Ecto neural progenitor cell (in vitro differentiated cells): ENCODE measurements around the gene STX16.
"Not testable (repeated sequence)": the region's sequence is repeated elsewhere in the genome, so short reads cannot be mapped to it uniquely, and the experiment has no call there.

Experiments
- DNase-seq: peaks from one replicate; pipeline ENCODE4 v3.0.0-alpha.2; 2018; ENCODE audit warnings: low spot score

The STX16 gene

GRCh38 chr20:58637466-58638213 is 13.4 kb upstream of the STX16 start:
- no peak for DNase-seq

- DNase-seq = no peak
Observed at GRCh38 chr20:58638467-58639181, 12.5 kb upstream of the STX16 start.

- DNase-seq = no peak
Observed at GRCh38 chr20:58639182-58640146, 11.6 kb upstream of the STX16 start.

DNA sequence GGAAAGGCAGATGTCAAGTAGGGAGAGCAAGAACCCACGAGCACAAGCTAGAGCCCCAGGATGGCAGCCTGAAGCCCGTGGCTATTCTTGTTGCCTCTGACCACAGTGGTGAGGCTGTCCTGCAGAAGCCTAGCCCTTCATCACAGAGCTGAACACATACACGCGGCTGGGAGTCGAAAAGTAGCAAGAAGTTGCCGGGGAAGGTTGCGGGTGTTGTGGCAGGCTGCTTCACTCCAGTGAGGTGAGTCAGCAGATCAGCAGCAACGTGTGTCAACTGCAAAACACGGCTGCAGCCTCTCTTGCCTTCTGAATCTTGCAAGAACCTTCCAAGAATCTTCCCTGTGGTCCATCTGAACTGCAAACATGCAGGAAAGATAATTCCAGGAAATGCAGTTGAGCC is 10.6 kb upstream of the STX16 start:
- no peak for DNase-seq

- DNase-seq = peak; percentile 19
Observed at GRCh38 chr20:58642441-58642840, 8.6 kb upstream of the STX16 start.

DNA sequence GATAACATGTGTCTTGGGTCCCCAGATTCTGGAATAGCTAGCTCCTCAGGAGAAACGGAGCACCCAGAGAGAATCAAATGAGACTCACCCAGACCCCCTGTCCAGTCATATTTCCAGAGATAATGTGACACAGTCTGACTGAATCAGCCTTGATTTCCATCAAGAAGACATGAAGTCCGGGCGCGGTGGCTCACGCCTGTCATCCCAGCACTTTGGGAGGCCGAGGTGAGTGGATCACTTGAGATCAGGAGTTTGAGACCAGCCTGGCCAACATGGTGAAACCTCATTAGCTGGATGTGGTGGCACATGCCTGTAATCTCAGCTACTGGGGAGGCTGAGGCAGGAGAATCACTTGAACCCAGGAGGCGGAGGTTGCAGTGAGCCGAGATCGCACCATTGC is 8.2 kb upstream of the STX16 start:
- DNase-seq = not testable (repeated sequence)

DNA sequence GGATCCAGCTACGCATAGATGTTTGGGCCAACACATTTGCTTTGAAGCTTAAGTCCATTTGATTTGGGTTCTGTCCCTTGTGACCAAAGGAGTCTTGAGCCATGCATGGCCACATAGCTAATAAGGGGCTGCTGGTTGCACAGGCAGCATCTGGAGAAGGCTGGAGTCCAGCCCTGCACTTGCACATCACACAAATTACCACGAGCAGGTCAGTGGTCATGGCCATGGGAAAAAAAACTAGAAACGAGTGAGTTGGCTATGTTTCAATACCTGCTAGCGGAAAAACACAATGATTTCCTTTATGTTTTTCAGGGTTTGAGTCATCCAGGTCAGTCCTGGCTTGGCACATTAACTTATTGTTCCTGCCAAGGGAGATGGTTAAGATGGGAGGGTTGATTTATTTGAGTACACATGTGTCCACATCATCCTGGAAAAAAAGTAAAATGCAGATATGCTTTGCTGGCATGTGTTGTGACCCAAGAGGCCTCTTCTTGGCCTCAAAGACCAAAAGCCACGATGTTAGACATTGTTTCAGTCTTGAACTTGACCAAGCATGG is 5.6 kb upstream of the STX16 start:
- peak; percentile 8 for DNase-seq

DNA sequence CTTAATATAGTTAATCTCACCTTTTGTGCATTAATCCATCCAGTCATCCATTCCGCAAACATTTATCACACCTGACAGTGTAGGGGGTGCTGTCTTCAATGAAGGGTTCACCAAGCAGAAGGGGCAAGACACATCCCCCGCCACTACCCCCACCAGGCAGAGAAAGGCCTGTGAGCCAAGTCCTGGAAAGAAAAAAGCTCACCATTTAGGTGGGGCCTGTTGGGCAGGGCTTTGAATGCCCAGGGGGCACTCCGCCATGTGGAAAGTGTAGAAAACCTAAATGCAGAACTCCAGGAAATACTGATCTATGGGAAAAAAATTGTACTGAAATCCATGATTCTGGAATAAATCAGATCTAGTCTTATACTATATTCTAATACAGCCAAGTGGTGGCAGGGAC is 4.8 kb upstream of the STX16 start:
- DNase-seq = peak; percentile 20

DNA sequence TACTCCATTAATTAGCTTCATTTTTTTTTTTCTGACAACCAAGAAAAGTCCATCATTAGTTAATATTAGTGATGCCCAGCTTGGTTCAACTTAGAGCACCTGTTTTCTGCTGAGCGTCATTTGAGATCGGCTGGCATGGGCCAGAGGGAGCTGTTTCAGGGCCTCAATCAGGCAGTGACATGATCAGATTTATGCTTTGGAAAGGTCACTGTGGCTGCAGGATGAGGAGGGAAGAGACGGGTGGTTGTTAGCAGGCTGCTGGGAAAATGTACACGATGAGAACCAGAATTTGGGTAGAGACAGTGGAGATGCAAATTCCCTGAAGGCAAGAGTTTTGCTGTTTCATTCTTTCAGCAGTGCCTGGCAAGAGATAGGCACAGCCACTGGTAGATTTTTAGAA is 4.4 kb upstream of the STX16 start:
- peak; percentile 14 for DNase-seq

- peak; percentile 18 for DNase-seq
Observed at GRCh38 chr20:58647162-58647795, 3.8 kb upstream of the STX16 start.

- peak; percentile 36 for DNase-seq
Observed at GRCh38 chr20:58647796-58648501, 3.1 kb upstream of the STX16 start.

DNA sequence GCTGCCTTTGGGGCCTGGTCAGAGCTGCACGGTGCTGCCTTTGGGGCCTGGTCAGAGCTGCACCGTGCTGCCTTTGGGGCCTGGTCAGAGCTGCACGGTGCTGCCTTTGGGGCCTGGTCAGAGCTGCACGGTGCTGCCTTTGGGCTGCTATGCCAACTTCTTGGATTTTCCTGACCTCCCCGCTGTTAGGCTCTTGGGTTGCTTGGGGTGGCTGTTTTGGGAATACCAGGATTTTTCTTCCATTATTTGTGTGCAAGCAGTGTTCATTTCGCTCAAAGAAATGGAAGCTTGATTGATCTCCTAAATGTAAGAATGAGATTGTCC is 2.6 kb upstream of the STX16 start:
- peak; percentile 8 for DNase-seq

DNA sequence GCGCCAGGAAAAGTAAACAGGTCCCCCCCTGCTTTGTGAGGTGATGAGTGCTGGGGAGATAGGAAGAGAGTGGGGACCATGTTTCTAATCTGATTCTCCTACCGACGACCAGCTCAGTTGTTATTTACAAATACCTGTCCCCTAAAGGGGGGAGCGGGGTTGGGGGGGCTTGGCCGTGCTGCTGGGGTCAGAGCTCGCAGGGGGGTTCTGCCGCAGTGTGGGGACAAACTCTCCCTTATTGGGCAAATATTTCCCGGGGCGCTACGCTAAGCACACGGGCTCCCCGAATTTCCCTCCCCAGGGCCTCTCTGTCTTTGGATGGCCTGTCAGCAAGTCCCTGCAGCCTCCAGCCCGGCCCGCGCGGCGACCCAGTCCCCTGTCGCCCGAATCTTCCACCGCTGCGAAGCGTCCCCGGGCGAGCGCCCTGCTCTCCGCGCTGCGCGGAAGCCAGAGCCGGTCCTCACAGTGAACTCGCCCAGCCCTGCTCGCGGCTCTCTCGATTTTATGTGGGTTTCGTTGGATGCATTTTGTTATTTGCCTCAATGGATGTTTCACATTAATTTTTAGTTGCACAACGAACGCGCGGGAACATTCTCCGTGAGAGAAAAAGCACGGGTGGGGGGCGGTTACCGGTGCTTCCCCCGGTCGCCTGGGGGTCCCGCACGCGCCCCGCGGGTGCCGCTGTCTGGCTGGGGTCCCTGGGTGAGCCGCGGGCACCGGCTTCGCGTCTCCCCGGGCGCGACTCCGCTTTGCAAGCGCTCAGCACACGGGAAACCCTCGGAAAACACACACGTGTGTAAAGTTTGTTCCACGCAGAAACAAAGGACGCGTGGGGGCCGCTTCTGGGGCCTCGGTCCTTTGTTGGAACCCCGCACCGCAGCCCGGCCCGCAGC is 1.5 kb upstream of the STX16 start:
- no peak for DNase-seq

- DNase-seq = peak; percentile 63
Observed at GRCh38 chr20:58650181-58650775, 805 bp upstream of the STX16 start.

- DNase-seq = no peak
Observed at GRCh38 chr20:58651559-58651945, 469 bp downstream of the STX16 start.

DNA sequence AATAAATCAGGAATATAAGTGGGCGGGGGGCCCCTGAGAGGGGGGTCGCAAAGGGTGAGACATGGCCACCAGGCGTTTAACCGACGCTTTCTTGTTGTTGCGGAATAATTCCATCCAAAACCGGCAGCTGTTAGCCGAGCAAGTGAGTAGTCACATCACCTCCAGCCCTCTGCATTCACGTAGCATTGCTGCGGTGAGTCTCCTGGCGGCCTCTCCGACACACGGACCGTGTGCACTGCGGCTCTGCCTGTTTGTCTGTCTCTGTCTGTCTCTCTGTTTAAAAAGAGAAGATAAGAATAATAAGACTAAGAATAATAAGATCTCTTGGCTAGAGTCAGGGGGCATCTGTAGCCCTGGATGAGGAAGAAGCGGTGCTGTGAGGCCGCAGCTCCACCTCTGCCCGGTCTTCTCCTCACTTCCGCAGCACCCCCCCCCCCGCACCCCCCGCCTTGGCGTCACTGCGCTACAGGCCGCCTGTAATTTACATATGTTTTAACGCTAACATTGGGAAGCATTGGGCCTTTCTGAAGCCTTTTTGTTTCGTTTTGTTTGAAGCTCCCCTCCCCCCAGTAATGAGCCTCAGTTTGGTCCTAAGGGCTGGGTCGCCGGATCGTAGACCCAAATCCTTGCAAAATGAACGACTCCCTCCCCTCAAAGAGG is 993 bp downstream of the STX16 start:
- peak; percentile 74 for DNase-seq

DNA sequence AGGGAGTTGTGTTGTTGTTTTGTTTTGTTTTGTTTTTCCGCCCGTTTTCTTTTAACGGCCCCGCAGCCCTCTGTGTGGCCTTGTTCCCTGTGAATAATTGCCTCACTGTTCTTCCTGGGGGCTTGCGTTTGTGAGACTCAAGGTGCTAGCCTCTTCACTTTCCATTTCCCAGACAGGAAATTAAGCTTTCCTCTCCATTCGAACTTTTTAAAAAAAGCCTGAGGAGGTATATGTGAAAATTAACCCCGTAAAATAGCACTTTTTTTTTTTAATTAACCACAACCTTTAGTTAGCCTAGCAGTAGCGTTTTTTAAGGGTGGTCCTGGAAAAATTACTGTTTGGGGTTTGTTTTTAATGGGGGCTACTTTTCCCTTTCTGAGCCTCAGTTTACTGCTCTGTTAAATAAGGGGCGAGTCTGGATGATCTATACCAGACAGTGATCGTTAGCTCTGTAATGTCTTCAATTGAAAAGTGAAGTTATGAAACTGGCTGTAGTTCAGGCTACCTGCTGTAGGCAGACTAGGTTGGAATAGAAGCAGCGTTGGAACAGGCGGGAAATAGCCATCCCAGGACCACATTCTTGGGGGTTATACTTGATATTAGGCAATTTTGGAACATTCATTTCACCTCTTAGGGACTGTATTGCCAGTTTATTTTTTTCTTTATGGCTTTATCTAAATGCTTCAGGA is 1.7 kb downstream of the STX16 start:
- no peak for DNase-seq

DNA sequence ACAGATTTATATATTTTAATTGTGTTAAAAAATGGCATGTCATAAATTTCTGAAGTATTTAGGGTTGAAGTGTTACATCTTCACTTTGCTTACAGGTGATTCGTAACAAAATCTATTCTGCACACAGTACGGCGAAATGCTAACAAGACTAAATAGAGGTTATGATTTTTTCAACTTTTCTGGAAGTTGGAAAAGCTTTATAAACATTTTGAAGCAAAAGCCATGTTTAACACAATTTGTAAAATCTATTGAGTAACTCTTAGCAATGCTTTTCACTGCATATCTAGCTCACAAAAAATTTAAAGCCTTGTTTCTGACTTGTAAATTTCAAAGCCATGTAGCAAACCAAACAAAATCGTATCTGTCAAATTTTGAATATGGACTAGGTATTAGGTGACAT is 3.3 kb downstream of the STX16 start:
- DNase-seq = no peak
